Measurements from ENCODE around the gene AOPEP. TPM values are rescaled to one million over a fixed set of nuclear protein-coding genes. Genes with fewer than 3 reads are reported as not detected.

Gene AOPEP
- total and polyA plus RNA-seq, 3 donors from 2014 or later: 31.4 to 95.0 (median 80.4) TPM

DNA sequence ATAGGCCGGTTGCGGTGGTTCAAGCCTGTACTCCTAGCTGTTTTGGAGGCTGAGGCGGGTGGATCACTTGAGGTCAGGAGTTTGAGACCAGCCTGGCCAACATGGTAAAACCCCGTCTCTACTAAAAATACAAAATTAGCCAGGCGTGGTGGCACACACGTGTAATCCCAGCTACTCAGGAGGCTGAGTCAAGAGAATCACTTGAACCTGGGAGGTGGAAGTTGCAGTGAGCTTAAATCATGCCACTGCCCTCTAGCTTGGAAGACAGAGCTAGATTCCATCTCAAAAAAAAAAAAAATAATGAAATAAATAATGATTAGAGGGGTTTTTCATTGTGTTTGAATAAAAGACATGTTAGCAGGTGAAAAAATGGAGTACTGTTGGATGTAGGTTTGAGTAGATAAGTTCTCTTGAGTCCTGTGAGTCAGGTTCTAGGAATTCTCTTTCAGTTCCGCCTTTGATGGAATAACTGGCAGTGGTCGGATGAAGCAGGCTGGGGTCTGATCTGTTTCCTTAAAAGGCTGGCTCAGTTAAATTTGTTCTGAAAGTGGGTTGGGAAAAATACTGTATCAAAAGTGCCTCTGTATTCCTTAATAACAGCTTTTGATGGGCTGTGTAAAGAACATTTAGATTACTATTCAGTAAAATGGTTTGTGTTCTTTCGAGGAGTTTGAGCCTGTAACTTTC is 73.2 kb downstream of the AOPEP start:
- no peak for DNase-seq
- no peak overlapping the region for H3K4me3 ChIP-seq
- no peaks in the 10 kb centered on the region for H3K36me3 ChIP-seq (ENCODE audit: low read depth, missing control alignments)
- no peaks in the 10 kb centered on the region for H3K27me3 ChIP-seq
- H3K9me3 ChIP-seq: no peaks in the 10 kb centered on the region
- H3K27ac ChIP-seq: peak overlapping the region; percentile 21 to 81
- TF ChIP-seq POLR2A (IDR thresholded peaks at IDR 0.05) (no peak), CTCF (IDR thresholded peaks at IDR 0.05) (no peak)
- WGBS, 2 donors: 82 to 84% methylated on average over 8 to 9 of the region's 9 CpGs
- intact Hi-C loops (cut with DNase I; ENCODE audit: low total_unique reads): no loop called here
- peaks cover 9% of the 10 kb centered on the region for H3K4me1 ChIP-seq

GRCh38 chr9:94800424-94801117 is 74.1 kb downstream of the AOPEP start:
- no peak for TF ChIP-seq CTCF (IDR thresholded peaks at IDR 0.05)
- no peak for TF ChIP-seq POLR2A (IDR thresholded peaks at IDR 0.05)
- H3K36me3 ChIP-seq (ENCODE audit: low read depth, missing control alignments): no peaks in the 10 kb centered on the region
- DNase-seq: no peak
- intact Hi-C loops (cut with DNase I; ENCODE audit: low total_unique reads): no loop called here
- peaks cover 9% of the 10 kb centered on the region for H3K4me1 ChIP-seq
- H3K4me3 ChIP-seq: no peak overlapping the region
- H3K27ac ChIP-seq: peak overlapping the region; percentile 35 to 81
- H3K27me3 ChIP-seq: no peaks in the 10 kb centered on the region
- WGBS, 2 donors: 63 to 73% methylated on average over 8 of the region's 8 CpGs
- no peaks in the 10 kb centered on the region for H3K9me3 ChIP-seq

- H3K9me3 ChIP-seq: no peaks in the 10 kb centered on the region
- no peaks in the 10 kb centered on the region for H3K36me3 ChIP-seq (ENCODE audit: low read depth, missing control alignments)
- H3K4me1 ChIP-seq: peaks cover 16% of the 10 kb centered on the region
- no peak for TF ChIP-seq CTCF (IDR thresholded peaks at IDR 0.05)
- no peak for TF ChIP-seq POLR2A (IDR thresholded peaks at IDR 0.05)
- H3K4me3 ChIP-seq: no peak overlapping the region
- WGBS, 2 donors: 64 to 81% methylated on average over 1 of the region's 1 CpG
- no peak for DNase-seq
- H3K27ac ChIP-seq: peak overlapping the region; percentile 35 to 81
- intact Hi-C loops (cut with DNase I; ENCODE audit: low total_unique reads): no loop called here
- no peaks in the 10 kb centered on the region for H3K27me3 ChIP-seq
Measured at GRCh38 chr9:94801234-94801633, 74.7 kb downstream of the AOPEP start.

GRCh38 chr9:94801681-94802080 is 75.2 kb downstream of the AOPEP start:
- TF ChIP-seq POLR2A (IDR thresholded peaks at IDR 0.05): no peak
- TF ChIP-seq CTCF (IDR thresholded peaks at IDR 0.05): no peak
- Histone ChIP-seq H3K4me1 (peaks cover 17% of the 10 kb centered on the region), H3K27me3 (no peaks in the 10 kb centered on the region), H3K27ac (peak overlapping the region; percentile 35 to 81), H3K36me3 (ENCODE audit: low read depth, missing control alignments) (no peaks in the 10 kb centered on the region), H3K4me3 (no peak overlapping the region), H3K9me3 (no peaks in the 10 kb centered on the region)
- intact Hi-C loops (cut with DNase I; ENCODE audit: low total_unique reads): no loop called here
- DNase-seq: no peak

Data from testis (tissue), 3 donors.